OCI-LY7 (cell line): ENCODE data around the gene AFTPH.

Experiments
- CTCF ChIP-seq: fragments of 200-600 bp; sonication (generic); conservative IDR thresholded peaks from 2 replicates; pipeline ENCODE4 v1.5.1; 2014; ENCODE audit warnings: mild to moderate bottlenecking, antibody characterized with exemption, low read length, moderate library complexity, mixed read lengths
- EZH2phosphoT487 ChIP-seq: fragments of 200-600 bp; sonication (generic); IDR thresholded peaks from 2 replicates; pipeline ENCODE4 v1.6.1; 2018; ENCODE audit warnings: low read depth, borderline replicate concordance, mild to moderate bottlenecking, mixed run types, antibody characterized with exemption, low read length, moderate library complexity, mixed read lengths

GRCh38 chr2:64563436-64563938 is 39.4 kb downstream of the AFTPH start:
- TF ChIP-seq CTCF (no peak), EZH2phosphoT487 (no peak)
